ENCODE data around the gene PLCD4. TPM values are rescaled to one million over a fixed set of nuclear protein-coding genes. Genes with fewer than 3 reads are reported as not detected.

The PLCD4 gene
- total and polyA plus RNA-seq, 4 donors, result 0.05 to 0.51 (median 0.12) TPM

DNA sequence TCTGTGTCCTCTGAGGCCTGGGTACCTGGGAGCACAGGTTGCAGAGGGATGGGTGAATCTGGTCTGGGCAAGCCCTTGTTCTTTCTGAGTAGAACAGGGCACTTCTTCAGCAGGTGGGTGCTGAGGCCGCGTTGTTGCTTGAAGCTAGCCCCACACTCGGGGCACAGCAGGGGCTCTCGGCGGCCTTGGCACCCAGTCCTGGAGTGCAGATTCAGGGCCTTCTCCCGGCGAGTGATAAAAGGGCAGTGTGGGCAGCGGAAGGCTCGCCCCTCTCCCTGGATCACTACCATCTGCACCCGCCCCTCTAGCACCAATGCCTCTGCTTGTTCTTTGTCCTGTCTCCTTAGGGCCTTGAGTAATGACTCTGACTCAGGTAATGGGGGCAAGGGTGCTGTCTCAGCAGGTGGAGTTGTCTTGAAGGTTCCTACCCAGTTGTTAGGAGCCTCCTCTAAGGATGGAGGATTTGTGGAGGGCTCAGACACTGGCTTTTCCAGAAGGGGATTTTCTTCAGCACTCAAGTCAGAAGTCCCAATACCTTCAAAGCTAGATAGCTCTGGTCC lies 36.1 kb downstream of the PLCD4 start:
- no peak overlapping the region for H3K9ac ChIP-seq (ENCODE audit: low read depth in 1 of 2, low read length in 2 of 2)
- no peaks in the 10 kb centered on the region for H3K9me3 ChIP-seq (ENCODE audit: control insufficient read depth in 4 of 4, low read length in 3 of 4)
- H3K27me3 ChIP-seq (ENCODE audit: control insufficient read depth in 4 of 4, insufficient read depth in 4 of 4, low read length in 3 of 4), result no peaks in the 10 kb centered on the region
- peaks cover 9 to 65% (median 30%) of the 10 kb centered on the region in 4 donors for H3K36me3 ChIP-seq (ENCODE audit: control insufficient read depth in 4 of 4, insufficient read depth in 3 of 4, low read depth in 1 of 4, low read length in 3 of 4)
- WGBS, result 97% methylated on average over 10 of the region's 10 CpGs
- no peak for TF ChIP-seq HNF4A (conservative IDR thresholded peaks at IDR 0.05)
- TF ChIP-seq GABPA (IDR thresholded peaks at IDR 0.05 in 1 of 2, conservative IDR thresholded peaks at IDR 0.05 in 1 of 2), result no peak
- TF ChIP-seq, protein P1, sequence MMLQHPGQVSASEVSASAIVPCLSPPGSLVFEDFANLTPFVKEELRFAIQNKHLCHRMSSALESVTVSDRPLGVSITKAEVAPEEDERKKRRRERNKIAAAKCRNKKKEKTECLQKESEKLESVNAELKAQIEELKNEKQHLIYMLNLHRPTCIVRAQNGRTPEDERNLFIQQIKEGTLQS (IDR thresholded peaks at IDR 0.05), result no peak
- TF ChIP-seq HNF4G (IDR thresholded peaks at IDR 0.05), result no peak
- TF ChIP-seq, protein P2, sequence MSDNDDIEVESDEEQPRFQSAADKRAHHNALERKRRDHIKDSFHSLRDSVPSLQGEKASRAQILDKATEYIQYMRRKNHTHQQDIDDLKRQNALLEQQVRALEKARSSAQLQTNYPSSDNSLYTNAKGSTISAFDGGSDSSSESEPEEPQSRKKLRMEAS (IDR thresholded peaks at IDR 0.05), result no peak
- TF ChIP-seq EGR1 (IDR thresholded peaks at IDR 0.05; ENCODE audit: low read depth in 2 of 2), result no peak
- no peak for TF ChIP-seq RAD21 (IDR thresholded peaks at IDR 0.05)
- TF ChIP-seq, protein P3, sequence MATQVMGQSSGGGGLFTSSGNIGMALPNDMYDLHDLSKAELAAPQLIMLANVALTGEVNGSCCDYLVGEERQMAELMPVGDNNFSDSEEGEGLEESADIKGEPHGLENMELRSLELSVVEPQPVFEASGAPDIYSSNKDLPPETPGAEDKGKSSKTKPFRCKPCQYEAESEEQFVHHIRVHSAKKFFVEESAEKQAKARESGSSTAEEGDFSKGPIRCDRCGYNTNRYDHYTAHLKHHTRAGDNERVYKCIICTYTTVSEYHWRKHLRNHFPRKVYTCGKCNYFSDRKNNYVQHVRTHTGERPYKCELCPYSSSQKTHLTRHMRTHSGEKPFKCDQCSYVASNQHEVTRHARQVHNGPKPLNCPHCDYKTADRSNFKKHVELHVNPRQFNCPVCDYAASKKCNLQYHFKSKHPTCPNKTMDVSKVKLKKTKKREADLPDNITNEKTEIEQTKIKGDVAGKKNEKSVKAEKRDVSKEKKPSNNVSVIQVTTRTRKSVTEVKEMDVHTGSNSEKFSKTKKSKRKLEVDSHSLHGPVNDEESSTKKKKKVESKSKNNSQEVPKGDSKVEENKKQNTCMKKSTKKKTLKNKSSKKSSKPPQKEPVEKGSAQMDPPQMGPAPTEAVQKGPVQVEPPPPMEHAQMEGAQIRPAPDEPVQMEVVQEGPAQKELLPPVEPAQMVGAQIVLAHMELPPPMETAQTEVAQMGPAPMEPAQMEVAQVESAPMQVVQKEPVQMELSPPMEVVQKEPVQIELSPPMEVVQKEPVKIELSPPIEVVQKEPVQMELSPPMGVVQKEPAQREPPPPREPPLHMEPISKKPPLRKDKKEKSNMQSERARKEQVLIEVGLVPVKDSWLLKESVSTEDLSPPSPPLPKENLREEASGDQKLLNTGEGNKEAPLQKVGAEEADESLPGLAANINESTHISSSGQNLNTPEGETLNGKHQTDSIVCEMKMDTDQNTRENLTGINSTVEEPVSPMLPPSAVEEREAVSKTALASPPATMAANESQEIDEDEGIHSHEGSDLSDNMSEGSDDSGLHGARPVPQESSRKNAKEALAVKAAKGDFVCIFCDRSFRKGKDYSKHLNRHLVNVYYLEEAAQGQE (IDR thresholded peaks at IDR 0.05), result no peak
- TF ChIP-seq RXRA (IDR thresholded peaks at IDR 0.05), result no peak
- no peak for TF ChIP-seq SP1 (IDR thresholded peaks at IDR 0.05)
- TF ChIP-seq FOXA2 (IDR thresholded peaks at IDR 0.05), result no peak
- no peak for TF ChIP-seq JUND (IDR thresholded peaks at IDR 0.05)
- TF ChIP-seq, protein P4, sequence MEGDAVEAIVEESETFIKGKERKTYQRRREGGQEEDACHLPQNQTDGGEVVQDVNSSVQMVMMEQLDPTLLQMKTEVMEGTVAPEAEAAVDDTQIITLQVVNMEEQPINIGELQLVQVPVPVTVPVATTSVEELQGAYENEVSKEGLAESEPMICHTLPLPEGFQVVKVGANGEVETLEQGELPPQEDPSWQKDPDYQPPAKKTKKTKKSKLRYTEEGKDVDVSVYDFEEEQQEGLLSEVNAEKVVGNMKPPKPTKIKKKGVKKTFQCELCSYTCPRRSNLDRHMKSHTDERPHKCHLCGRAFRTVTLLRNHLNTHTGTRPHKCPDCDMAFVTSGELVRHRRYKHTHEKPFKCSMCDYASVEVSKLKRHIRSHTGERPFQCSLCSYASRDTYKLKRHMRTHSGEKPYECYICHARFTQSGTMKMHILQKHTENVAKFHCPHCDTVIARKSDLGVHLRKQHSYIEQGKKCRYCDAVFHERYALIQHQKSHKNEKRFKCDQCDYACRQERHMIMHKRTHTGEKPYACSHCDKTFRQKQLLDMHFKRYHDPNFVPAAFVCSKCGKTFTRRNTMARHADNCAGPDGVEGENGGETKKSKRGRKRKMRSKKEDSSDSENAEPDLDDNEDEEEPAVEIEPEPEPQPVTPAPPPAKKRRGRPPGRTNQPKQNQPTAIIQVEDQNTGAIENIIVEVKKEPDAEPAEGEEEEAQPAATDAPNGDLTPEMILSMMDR (IDR thresholded peaks at IDR 0.05; ENCODE audit: low read depth, low read length, missing input control), result no peak
- TF ChIP-seq ZBTB33 (IDR thresholded peaks at IDR 0.05), result no peak
- TF ChIP-seq FOXA1 (IDR thresholded peaks at IDR 0.05), result no peak
- no peak for TF ChIP-seq TAF1 (conservative IDR thresholded peaks at IDR 0.05)
- no peak for TF ChIP-seq NR2F2 (IDR thresholded peaks at IDR 0.05)
- no peak for TF ChIP-seq YY1 (IDR thresholded peaks at IDR 0.05)
- no peak overlapping the region for H3K27ac ChIP-seq (ENCODE audit: low read depth in 1 of 2, low read length in 2 of 2)
- peaks cover 0 to 22% (median 17%) of the 10 kb centered on the region in 4 donors for H3K4me1 ChIP-seq (ENCODE audit: control insufficient read depth in 4 of 4, insufficient read depth in 4 of 4, low read length in 3 of 4)
- DNase-seq (ENCODE audit: low spot score), result no peak
- no peak overlapping the region for H3K4me3 ChIP-seq (ENCODE audit: low read depth in 1 of 3, low read length in 3 of 3)

Data from liver (tissue), 9 donors.